HG02943 (cell line): Measurements from ENCODE around the gene GLIPR1L2.
"Not testable (repeated sequence)": the region's sequence is repeated elsewhere in the genome, so short reads cannot be mapped to it uniquely, and the experiment has no call there.

Experiments
- ATAC-seq: cut with Tn5 transposase; IDR thresholded peaks from one replicate; pipeline ENCODE4 v1.9.1; 2021; ENCODE audit warnings: mild to moderate bottlenecking, low read depth, moderate library complexity; ENCODE audit not compliant: unreplicated experiment

GLIPR1L2 gene

GRCh38 chr12:75390899-75391538, at the start of gene GLIPR1L2:
TSS of gene GLIPR1L2 (plus strand) at chr12:75391089. CDS start at chr12:75391117, 28 bp downstream.
- peak; percentile 99 for ATAC-seq

- ATAC-seq: no peak
These were observed 49.0 kb upstream of the GLIPR1L2 start for GRCh38 chr12:75341873-75342272.

- no peak for ATAC-seq
These were observed 45.4 kb upstream of the GLIPR1L2 start for GRCh38 chr12:75345531-75345930.

GRCh38 chr12:75346215-75346614, 44.7 kb upstream of the GLIPR1L2 start:
- ATAC-seq: not testable (repeated sequence)

GRCh38 chr12:75349946-75350345, 40.9 kb upstream of the GLIPR1L2 start:
- no peak for ATAC-seq

GRCh38 chr12:75350413-75350812, 40.5 kb upstream of the GLIPR1L2 start:
- no peak for ATAC-seq

- ATAC-seq: no peak
These were observed 36.9 kb upstream of the GLIPR1L2 start for GRCh38 chr12:75354011-75354410.

- ATAC-seq: no peak
These were observed 30.0 kb upstream of the GLIPR1L2 start for GRCh38 chr12:75360920-75361319.

GRCh38 chr12:75361408-75361807, 29.5 kb upstream of the GLIPR1L2 start:
- ATAC-seq: no peak

GRCh38 chr12:75364919-75365318, 26.0 kb upstream of the GLIPR1L2 start:
- no peak for ATAC-seq

- ATAC-seq: no peak
These were observed 24.3 kb upstream of the GLIPR1L2 start for GRCh38 chr12:75366629-75367028.

GRCh38 chr12:75374971-75375370, 15.9 kb upstream of the GLIPR1L2 start:
- ATAC-seq: no peak

GRCh38 chr12:75378354-75378753, 12.5 kb upstream of the GLIPR1L2 start:
- no peak for ATAC-seq

- ATAC-seq: no peak
These were observed 1.8 kb upstream of the GLIPR1L2 start for GRCh38 chr12:75389061-75389460.

- no peak for ATAC-seq
These were observed 1.2 kb upstream of the GLIPR1L2 start for GRCh38 chr12:75389706-75390105.

- peak; percentile 4 for ATAC-seq
These were observed 562 bp upstream of the GLIPR1L2 start for GRCh38 chr12:75390156-75390898.

- ATAC-seq: no peak
These were observed 13.3 kb downstream of the GLIPR1L2 start for GRCh38 chr12:75404231-75404630.

GRCh38 chr12:75407683-75408082, 16.8 kb downstream of the GLIPR1L2 start:
- no peak for ATAC-seq

GRCh38 chr12:75409830-75410229, 18.9 kb downstream of the GLIPR1L2 start:
- no peak for ATAC-seq

- ATAC-seq: no peak
These were observed 23.8 kb downstream of the GLIPR1L2 start for GRCh38 chr12:75414671-75415070.

- ATAC-seq: no peak
These were observed 29.0 kb downstream of the GLIPR1L2 start for GRCh38 chr12:75419841-75420240.

- ATAC-seq: no peak
These were observed 36.6 kb downstream of the GLIPR1L2 start for GRCh38 chr12:75427491-75427890.
